Measurements from ENCODE around the gene FKBP10. TPM values are rescaled to one million over a fixed set of nuclear protein-coding genes. Genes with fewer than 3 reads are reported as not detected.
A peak's percentile ranks its signal among the peaks of the same experiment; 100 is the strongest.

Gene FKBP10
- total RNA-seq, 1 donor from 2014 or later: 249 TPM

DNA sequence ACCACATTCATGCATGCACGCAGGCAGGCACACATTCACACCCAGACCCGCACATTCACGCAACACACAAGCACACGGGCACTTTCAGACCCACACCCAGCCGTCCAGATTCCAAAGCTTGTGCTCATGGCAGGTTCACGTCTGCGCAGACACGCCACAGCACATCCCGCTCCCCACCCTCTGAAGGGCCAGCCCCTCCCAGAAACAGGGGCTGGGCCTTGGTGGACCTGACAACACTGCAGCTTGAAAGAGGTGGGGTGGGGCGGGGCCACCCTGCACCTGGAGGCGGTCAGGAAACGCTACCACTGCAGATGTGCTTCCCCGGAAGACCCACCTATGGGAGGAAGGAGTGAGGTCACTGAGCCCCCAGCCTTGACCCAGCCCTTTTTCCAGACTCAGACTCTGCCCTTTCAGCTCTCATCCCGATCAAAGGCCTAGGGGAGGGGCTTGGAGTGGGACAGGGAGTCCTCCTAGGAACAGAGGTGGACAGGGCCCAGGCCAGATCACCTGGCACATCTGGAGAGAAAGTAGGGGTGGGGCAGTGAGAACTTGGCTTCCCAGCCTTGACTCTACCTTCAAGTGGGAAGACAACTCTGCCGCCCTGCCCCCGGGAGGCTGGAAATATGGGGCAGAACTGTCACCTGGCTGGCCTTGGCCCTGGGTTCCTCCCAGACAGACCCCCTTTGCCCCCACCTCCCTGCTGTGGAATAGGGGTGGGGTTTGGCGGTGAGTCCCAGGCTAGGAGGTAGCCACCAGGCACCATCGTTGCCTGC, 12.0 kb upstream of the FKBP10 start:
- Mint-ChIP-seq H3K4me1 (ENCODE audit: unreplicated experiment) (peaks cover 19% of the 10 kb centered on the region), H3K9me3 (no peaks in the 10 kb centered on the region), H3K27me3 (no peaks in the 10 kb centered on the region), H3K27ac (peak overlapping the region; percentile 98), H3K4me3 (peak overlapping the region; percentile 80), H3K36me3 (peaks cover 4% of the 10 kb centered on the region)
- TF ChIP-seq, protein P1, sequence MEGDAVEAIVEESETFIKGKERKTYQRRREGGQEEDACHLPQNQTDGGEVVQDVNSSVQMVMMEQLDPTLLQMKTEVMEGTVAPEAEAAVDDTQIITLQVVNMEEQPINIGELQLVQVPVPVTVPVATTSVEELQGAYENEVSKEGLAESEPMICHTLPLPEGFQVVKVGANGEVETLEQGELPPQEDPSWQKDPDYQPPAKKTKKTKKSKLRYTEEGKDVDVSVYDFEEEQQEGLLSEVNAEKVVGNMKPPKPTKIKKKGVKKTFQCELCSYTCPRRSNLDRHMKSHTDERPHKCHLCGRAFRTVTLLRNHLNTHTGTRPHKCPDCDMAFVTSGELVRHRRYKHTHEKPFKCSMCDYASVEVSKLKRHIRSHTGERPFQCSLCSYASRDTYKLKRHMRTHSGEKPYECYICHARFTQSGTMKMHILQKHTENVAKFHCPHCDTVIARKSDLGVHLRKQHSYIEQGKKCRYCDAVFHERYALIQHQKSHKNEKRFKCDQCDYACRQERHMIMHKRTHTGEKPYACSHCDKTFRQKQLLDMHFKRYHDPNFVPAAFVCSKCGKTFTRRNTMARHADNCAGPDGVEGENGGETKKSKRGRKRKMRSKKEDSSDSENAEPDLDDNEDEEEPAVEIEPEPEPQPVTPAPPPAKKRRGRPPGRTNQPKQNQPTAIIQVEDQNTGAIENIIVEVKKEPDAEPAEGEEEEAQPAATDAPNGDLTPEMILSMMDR (conservative IDR thresholded peaks at IDR 0.05): no peak
- no peak for DNase-seq (ENCODE audit: extremely low spot score, unreplicated experiment)

DNA sequence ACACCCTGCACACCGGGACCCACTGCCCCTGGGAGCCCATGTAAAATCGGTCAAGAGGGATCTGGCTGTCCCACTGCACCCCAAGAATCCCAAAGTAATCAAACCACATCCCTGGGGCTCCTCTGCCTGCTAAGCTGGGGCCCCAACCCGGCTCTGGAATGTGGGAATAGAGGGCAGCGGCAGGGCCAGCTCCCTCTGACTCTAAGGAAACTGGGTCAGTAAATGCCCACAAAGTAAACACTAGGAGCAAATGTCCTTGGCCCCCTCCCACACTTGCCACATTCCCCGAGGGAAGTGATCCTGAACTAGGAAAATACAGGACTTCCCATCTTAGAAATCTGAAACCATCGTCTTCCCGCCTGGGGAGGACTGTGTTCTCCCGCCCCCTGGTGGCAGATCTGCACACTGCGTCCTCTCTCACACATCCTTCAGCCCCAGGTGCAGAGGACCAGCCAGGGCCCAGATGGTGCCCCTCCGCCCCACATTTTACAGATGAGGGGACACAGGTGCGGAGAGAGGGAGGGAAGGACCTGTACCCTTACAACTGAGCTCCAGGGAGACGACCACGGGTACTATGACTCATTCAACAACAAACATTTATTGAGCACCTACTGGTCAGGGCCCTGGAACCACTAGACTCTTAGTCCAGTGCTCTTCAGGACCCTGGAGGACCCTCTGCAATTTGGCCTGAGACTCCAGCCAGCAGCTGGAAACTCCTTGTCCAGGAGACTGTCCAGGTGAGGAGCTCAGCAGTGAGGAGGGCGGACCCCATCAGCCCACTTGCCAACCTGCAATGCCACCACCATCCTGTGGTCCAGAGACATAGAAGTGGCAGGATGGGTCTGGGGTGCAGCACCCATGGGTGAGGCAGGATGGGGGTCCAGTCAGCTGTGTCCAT, 11.2 kb upstream of the FKBP10 start:
- TF ChIP-seq, protein P1 (conservative IDR thresholded peaks at IDR 0.05): peak; percentile 98
- peak; percentile 90 for DNase-seq (ENCODE audit: extremely low spot score, unreplicated experiment)
- peaks cover 19% of the 10 kb centered on the region for H3K4me1 Mint-ChIP-seq (ENCODE audit: unreplicated experiment)
- H3K36me3 Mint-ChIP-seq: peaks cover 4% of the 10 kb centered on the region
- H3K27me3 Mint-ChIP-seq: no peaks in the 10 kb centered on the region
- no peaks in the 10 kb centered on the region for H3K9me3 Mint-ChIP-seq
- H3K4me3 Mint-ChIP-seq: peak overlapping the region; percentile 80
- H3K27ac Mint-ChIP-seq: peak overlapping the region; percentile 98

DNA sequence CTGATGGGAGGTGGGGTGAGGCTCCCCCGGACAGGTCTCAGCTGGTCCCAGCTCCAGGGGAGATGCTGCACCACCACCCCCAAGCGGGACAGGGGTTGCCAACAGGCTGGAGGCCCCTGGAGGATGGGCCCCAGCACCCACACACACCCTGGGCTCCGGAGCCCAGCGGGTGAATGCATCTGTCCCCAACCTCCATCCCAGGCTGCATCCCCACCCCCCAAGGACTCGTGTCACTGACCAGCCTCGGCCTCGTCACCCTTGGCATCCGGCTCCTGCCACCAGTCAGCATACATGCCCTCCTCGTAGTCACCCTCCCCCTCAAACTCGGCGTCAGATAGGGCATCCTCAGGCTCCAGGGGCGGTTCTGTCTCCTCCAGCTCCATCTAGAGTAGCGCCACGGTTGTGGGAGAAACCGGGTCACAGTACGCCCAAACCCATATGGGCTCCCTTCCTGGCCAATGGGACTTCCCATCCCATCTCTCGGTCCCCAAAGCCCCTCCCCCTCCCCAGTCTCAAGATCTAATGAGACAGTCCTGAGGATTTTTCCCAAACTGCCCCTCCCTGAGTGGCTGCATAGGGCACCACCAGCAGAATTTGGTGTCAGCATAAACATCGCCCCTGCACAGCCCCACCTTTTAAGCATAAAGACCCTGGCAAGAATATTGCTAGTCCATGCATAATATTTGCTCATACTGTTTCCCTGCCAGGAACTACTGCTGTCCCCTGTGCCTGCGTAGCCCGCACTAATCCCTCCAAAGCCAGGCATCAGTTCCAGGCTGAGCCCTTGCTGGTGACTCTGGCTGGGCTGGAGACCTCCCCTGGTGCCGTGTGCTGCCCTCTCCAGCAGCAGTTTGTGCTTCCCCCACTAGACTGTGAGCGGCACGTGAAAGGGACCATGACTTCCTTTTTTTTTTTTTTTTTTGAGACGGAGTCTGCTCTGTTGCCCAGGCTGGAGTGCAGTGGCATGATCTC, 9.5 kb upstream of the FKBP10 start:
- no peak overlapping the region for H3K4me3 Mint-ChIP-seq

DNA sequence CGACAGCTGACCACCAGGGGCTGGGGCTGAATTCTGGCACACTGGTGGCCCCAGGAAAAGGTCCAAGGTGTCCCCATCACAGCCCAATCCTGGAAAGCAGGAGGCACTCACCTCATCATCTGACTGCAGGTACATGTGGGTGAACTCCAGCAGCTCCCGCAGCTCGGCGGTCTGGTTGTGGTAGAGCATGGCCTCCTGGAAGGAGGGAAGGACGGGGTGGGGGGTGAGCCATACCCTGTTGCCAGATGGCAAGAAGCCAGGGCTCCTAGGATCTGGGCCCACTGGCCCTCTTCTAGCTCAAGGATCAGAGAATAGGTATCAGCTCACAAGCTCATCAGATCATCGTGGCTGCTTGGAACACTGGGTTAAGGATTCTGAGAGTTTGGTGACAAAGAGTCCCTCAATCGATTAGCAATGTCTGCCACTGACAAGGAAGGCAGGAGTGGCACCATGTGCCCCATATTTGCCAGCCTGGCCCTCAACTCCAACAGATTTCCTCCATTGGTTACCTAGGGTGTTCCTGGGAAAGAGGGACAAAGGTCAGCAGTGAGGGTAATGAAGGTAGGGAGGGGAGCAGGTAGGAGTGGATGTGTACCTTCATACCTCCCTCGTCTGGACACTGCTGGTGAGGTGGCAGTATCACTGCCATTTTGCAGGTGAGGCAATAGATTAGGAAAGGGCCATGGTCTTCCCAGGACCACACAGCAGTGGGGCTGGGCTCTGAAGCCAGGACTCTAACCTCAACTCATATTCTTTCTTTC, 5.9 kb upstream of the FKBP10 start:
- Mint-ChIP-seq H3K36me3 (peaks cover 3% of the 10 kb centered on the region), H3K27me3 (no peaks in the 10 kb centered on the region), H3K4me1 (ENCODE audit: unreplicated experiment) (peaks cover 14% of the 10 kb centered on the region), H3K9me3 (no peaks in the 10 kb centered on the region), H3K4me3 (no peak overlapping the region), H3K27ac (no peak overlapping the region)
- TF ChIP-seq, protein P1 (conservative IDR thresholded peaks at IDR 0.05): no peak
- no peak for DNase-seq (ENCODE audit: extremely low spot score, unreplicated experiment)

More for the DNA sequence above, 9.5 kb upstream of the FKBP10 start:
- H3K36me3 Mint-ChIP-seq: peaks cover 4% of the 10 kb centered on the region
- H3K27me3 Mint-ChIP-seq: no peaks in the 10 kb centered on the region
- peak overlapping the region; percentile 41 for H3K27ac Mint-ChIP-seq
- peaks cover 19% of the 10 kb centered on the region for H3K4me1 Mint-ChIP-seq (ENCODE audit: unreplicated experiment)
- TF ChIP-seq, protein P1 (conservative IDR thresholded peaks at IDR 0.05): no peak
- no peaks in the 10 kb centered on the region for H3K9me3 Mint-ChIP-seq
- DNase-seq (ENCODE audit: extremely low spot score, unreplicated experiment): no peak
